Endodermal cell (in vitro differentiated cells): ENCODE results near the gene ERBB4. TPM values are rescaled to one million over a fixed set of nuclear protein-coding genes. Genes with fewer than 3 reads are reported as not detected.

ENCODE experiments used
- DNase-seq: peaks from one replicate; pipeline ENCODE4 v3.0.0-alpha.2; 2017
- H3K27ac ChIP-seq: 2 replicates; pipeline ENCODE4 v1.5.1; 2013; ENCODE audit warnings: mild to moderate bottlenecking, low read depth, low read length, moderate library complexity
- H3K27me3 ChIP-seq: 2 replicates; pipeline ENCODE4 v1.6.1; 2013; ENCODE audit warnings: mild to moderate bottlenecking, low read length, moderate library complexity; ENCODE audit not compliant: insufficient read depth, control insufficient read depth, poor library complexity, severe bottlenecking
- H3K36me3 ChIP-seq: 2 replicates; pipeline ENCODE4 v1.7.0; 2013; ENCODE audit warnings: mild to moderate bottlenecking, low read length, moderate library complexity; ENCODE audit not compliant: control insufficient read depth, insufficient read depth
- H3K4me1 ChIP-seq: one replicate; pipeline ENCODE4 v1.7.0; 2013; ENCODE audit warnings: low read length; ENCODE audit not compliant: control insufficient read depth, insufficient read depth
- H3K4me3 ChIP-seq: 2 replicates; pipeline ENCODE4 v1.5.1; 2013; ENCODE audit warnings: mild to moderate bottlenecking, low read length, moderate library complexity
- H3K9ac ChIP-seq: 2 replicates; pipeline ENCODE4 v1.6.1; 2013; ENCODE audit warnings: mild to moderate bottlenecking, low read length, moderate library complexity; ENCODE audit not compliant: poor library complexity, severe bottlenecking; ENCODE audit errors: extremely low read depth
- H3K9me3 ChIP-seq: 2 replicates; pipeline ENCODE4 v1.6.1; 2013; ENCODE audit warnings: mild to moderate bottlenecking, low read length, moderate library complexity; ENCODE audit not compliant: control insufficient read depth
- H3K27ac Mint-ChIP-seq: 2 replicates; pipeline ENCODE4 v1.8.0; 2020; ENCODE audit warnings: mixed read lengths
- H3K27me3 Mint-ChIP-seq: 2 replicates; pipeline ENCODE4 v1.8.0; 2021; ENCODE audit warnings: mild to moderate bottlenecking, mixed read lengths; ENCODE audit not compliant: insufficient read depth
- H3K36me3 Mint-ChIP-seq: 2 replicates; pipeline ENCODE4 v1.8.0; 2020; ENCODE audit warnings: low read depth, mixed read lengths
- H3K4me1 Mint-ChIP-seq: 2 replicates; pipeline ENCODE4 v1.8.0; 2020; ENCODE audit warnings: mixed read lengths
- H3K4me3 Mint-ChIP-seq: 2 replicates; pipeline ENCODE4 v1.8.0; 2020; ENCODE audit warnings: mild to moderate bottlenecking, moderate library complexity, mixed read lengths
- H3K9me3 Mint-ChIP-seq: 2 replicates; pipeline ENCODE4 v1.8.0; 2020; ENCODE audit warnings: mild to moderate bottlenecking, mixed read lengths
- CTCF ChIP-seq: fragments of 200-600 bp; sonication (generic); conservative IDR thresholded peaks from 2 replicates; pipeline ENCODE4 v1.5.0; 2021; ENCODE audit warnings: antibody characterized with exemption, mild to moderate bottlenecking
- WGBS, 2 experiments: methylation state at CpG; one replicate each; pipeline versions ENCODE4 v1.1.5 to v1.1.7; 2013; ENCODE audit warnings: missing lambda C conversion rate in 2 of 2, mixed read lengths in 1 of 2; ENCODE audit not compliant: insufficient coverage in 1 of 2, insufficient read length in 1 of 2; 5-methylcytosine and 5-hydroxymethylcytosine counted together
- total RNA-seq, 2 donors: library from RNA; stranded (reverse); fragmentation: NEBNext Ultra II Directional in 1 of 2; extraction: Animal tissue kit (Norgen Biotek cat#: 25700) in 1 of 2; gene quantifications; 2 replicates in 1 of 2; 3 replicates in 1 of 2; pipeline ENCODE4 v1.2.1, GENCODE V29; 2021

The ERBB4 gene
- total RNA-seq, 2 donors from 2014 or later, result 154 to 158 TPM

- DNase-seq, result no peak
- Mint-ChIP-seq H3K9me3 (no peaks in the 10 kb centered on the region), H3K27me3 (no peaks in the 10 kb centered on the region), H3K4me1 (no peaks in the 10 kb centered on the region), H3K27ac (no peak overlapping the region), H3K4me3 (no peak overlapping the region), H3K36me3 (no peaks in the 10 kb centered on the region)
- Histone ChIP-seq H3K36me3 (no peaks in the 10 kb centered on the region), H3K27me3 (no peaks in the 10 kb centered on the region), H3K4me1 (no peaks in the 10 kb centered on the region), H3K27ac (no peak overlapping the region), H3K9me3 (no peaks in the 10 kb centered on the region), H3K4me3 (no peak overlapping the region), H3K9ac (no peak overlapping the region)
- TF ChIP-seq CTCF, result no peak
- 88 to 94% methylated on average over 1 to 2 of the region's 2 CpGs for WGBS, 2 experiments
Observed at GRCh38 chr2:212385241-212385640, 153.4 kb downstream of the ERBB4 start.

- TF ChIP-seq CTCF, result no peak
- Mint-ChIP-seq H3K4me1 (peaks cover 4% of the 10 kb centered on the region), H3K36me3 (no peaks in the 10 kb centered on the region), H3K4me3 (no peak overlapping the region), H3K9me3 (no peaks in the 10 kb centered on the region), H3K27me3 (no peaks in the 10 kb centered on the region), H3K27ac (no peak overlapping the region)
- no peak overlapping the region for H3K27ac ChIP-seq
- DNase-seq, result no peak
- no peak overlapping the region for H3K4me3 ChIP-seq
- no peak overlapping the region for H3K9ac ChIP-seq
- no peaks in the 10 kb centered on the region for H3K27me3 ChIP-seq
- WGBS, 2 experiments, result 94% methylated on average over 2 of the region's 2 CpGs; no CpG with 5 or more reads in 1 of the 2 experiments
- H3K36me3 ChIP-seq, result no peaks in the 10 kb centered on the region
- no peaks in the 10 kb centered on the region for H3K4me1 ChIP-seq
- H3K9me3 ChIP-seq, result no peaks in the 10 kb centered on the region
Observed at GRCh38 chr2:212384027-212384426, 154.6 kb downstream of the ERBB4 start.

GRCh38 chr2:212381428-212382102 lies 157.0 kb downstream of the ERBB4 start:
- Histone ChIP-seq H3K4me1 (no peaks in the 10 kb centered on the region), H3K27me3 (no peaks in the 10 kb centered on the region), H3K27ac (no peak overlapping the region), H3K9ac (no peak overlapping the region), H3K9me3 (no peaks in the 10 kb centered on the region), H3K36me3 (no peaks in the 10 kb centered on the region), H3K4me3 (no peak overlapping the region)
- Mint-ChIP-seq H3K4me3 (no peak overlapping the region), H3K4me1 (peaks cover 6% of the 10 kb centered on the region), H3K9me3 (no peaks in the 10 kb centered on the region), H3K27ac (no peak overlapping the region), H3K27me3 (no peaks in the 10 kb centered on the region), H3K36me3 (no peaks in the 10 kb centered on the region)
- TF ChIP-seq CTCF, result no peak
- no peak for DNase-seq
- WGBS, 2 experiments, result 96% methylated on average over 1 of the region's 1 CpG; no CpG with 5 or more reads in 1 of the 2 experiments
